Measurements from ENCODE around the gene RGR.

- TF ChIP-seq POLR2AphosphoS5 (IDR thresholded peaks at IDR 0.05; ENCODE audit: low read depth, low read length) (no peak), SIN3A (IDR thresholded peaks at IDR 0.05; ENCODE audit: borderline replicate concordance, insufficient read depth, low read length) (no peak), REST (IDR thresholded peaks at IDR 0.05; ENCODE audit: insufficient read depth in 1 of 2, low read depth in 2 of 2, low read length in 2 of 2) (no peak), TAF1 (IDR thresholded peaks at IDR 0.05; ENCODE audit: borderline replicate concordance, insufficient read depth, low read length) (no peak), FOXP2 (optimal IDR thresholded peaks at IDR 0.05; ENCODE audit: borderline replicate concordance, extremely low read depth, extremely low read length, insufficient read depth) (no peak)
These were observed 28.0 kb upstream of the RGR start for GRCh38 chr10:84216834-84217233.

All from PFSK-1 (cell line).